ENCODE data around the gene SIRT6.
"Not testable (repeated sequence)": the region's sequence is repeated elsewhere in the genome, so short reads cannot be mapped to it uniquely, and the experiment has no call there.

The SIRT6 gene

DNA sequence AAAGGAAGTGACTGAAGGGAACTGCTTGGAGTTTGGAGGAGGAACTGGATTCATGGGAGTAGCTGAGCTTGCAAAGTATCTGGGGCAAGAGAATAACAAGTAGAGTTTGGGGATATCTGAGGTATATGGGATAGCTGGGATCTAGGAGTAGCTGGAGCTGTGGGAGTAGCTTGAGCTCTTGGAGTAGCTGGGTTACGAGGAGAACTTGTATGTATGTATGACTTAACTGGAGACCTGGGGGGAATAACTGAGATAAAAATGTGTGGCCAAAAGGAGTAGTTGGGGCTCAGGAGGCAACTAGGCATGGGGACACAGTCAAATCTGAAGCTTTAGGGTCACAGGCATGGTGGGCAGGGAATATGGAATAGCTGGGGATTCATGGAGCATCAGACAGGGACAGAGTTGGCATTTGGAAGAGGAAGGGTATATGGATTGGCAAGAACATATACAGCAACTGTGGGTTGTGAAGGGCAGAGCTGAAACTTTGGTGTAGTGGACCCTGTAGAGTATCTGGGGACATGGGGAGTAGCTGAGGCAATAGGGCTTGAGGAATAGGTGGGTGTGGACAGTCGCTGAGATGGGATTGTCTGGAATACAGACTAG is 18.7 kb upstream of the SIRT6 start:
- in situ Hi-C loops (cut with MboI; ENCODE audit: low sequenced_read_pairs): loop anchor here (25.0 kb wide), 1 partner anchor 339 kb away; the partner anchor contains the start of gene ZFR2

DNA sequence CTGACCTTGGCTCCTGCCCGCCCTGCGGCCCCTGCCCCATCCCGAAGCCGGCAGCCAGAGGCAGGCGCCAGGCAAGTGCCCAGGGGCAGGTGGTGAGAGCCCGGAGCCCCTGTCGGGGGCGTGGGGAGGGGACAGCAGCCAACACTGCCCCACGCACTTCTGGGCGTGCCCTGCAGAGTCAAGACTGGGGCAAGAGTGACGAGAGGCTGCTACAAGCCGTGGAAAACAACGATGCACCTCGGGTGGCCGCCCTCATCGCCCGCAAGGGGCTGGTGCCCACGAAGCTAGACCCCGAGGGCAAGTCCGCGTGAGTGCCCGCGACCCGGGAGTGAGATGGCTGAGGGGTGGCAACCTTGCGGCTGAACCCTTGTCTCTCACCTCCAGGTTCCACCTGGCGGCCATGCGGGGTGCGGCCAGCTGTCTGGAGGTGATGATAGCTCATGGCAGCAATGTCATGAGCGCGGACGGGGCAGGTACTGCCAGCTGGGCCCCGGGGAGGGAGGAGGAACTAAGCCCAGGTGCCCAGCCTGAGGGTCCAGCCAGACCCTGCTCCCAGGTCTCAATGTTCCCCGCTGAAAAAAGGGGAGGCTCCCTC is 17.4 kb upstream of the SIRT6 start:
- in situ Hi-C loops (cut with MboI; ENCODE audit: low sequenced_read_pairs): loop anchor here (25.0 kb wide), 1 partner anchor 337 kb away; the partner anchor contains the start of gene ZFR2

- in situ Hi-C loops (cut with MboI; ENCODE audit: low sequenced_read_pairs): no loop called here
These were observed 16.2 kb upstream of the SIRT6 start for GRCh38 chr19:4198467-4199126.

DNA sequence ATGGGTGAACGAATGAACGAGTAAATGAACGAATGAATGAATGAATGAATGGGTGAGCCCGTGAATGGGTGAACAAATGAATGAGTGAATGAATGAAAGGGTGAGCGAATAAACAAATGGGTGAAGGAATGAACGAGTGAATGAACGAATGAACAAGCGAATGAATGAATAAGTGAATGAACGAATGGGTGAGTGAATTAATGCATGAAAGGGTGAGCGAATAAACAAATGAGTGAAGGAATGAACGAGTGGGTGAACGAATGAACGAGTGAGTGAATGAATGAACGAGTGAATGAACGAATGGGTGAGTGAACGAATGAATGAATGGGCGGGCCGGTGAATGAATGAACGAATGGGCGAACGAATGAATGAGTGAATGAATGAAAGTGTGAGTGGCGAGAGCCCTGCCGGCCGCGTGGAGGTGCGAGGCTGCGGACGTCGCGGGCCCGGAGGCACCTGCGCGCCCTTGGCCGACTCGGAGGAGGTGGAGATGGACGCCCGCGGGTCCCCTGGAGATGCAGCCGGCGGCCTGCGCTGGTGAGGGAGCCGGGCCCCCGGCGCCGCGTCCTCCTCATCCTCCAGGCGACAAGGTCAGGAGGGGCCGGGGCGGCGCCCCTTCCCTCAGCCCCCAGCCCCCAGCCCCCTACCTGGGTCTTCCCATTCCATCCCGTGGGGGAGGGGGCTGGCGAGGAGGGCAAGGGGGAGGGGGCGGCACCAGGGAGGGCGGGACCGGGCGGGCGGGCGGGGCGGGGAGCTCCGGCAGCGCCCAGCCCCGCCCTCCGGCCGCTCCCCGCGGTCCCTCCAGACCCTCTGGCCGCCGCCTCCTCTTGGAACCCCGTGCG is 15.5 kb upstream of the SIRT6 start:
- in situ Hi-C loops (cut with MboI; ENCODE audit: low sequenced_read_pairs): no loop called here

GRCh38 chr19:4197228-4197624 is 14.9 kb upstream of the SIRT6 start:
- in situ Hi-C loops (cut with MboI; ENCODE audit: low sequenced_read_pairs): no loop called here

DNA sequence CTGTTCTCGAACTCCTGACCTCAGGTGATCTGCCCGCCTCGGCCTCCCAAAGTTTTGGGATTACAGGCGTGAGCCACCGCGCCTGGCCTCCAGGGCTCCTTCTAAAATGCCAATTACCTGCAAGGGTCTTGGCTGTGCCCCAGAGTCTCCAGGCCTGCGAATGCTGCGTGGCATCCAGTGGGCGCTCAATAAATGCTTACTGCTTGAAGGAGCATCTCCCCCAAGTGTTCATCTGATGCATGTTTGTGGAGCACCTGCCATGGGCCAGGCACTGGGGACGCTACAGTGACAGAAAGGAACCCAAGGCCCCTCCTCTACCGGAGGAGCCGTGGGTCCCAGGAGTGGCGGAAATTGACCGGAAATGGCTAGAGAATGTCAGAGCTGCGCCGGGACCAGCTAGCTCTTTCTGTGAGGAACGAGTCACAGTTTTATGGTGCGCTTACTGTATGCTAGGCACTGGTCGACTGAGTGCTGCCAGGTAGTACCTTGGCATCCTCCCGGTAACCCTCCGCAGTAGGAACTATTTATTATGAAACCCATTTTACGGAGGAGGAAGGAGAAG is 14.3 kb upstream of the SIRT6 start:
- in situ Hi-C loops (cut with MboI; ENCODE audit: low sequenced_read_pairs): no loop called here

DNA sequence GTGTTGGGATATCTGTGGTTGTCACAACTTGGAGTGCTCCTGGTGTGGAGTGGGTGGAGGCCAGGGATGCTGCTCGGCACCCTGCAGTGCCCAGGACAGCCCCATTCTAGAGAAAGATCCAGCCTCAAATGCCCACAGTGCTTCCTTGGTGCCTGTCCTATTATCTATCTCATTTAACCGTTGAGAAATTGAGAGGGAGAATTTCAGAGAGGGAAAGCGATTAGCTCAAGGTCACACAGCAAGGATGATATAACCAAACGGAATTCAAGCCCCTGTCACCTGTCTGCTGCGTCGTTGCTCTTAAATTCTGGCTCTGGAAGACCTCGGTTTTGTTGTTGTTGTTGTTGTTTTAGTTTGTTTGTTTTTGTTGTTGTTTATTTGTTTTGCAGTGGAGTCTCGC is 13.6 kb upstream of the SIRT6 start:
- in situ Hi-C loops (cut with MboI; ENCODE audit: low sequenced_read_pairs): no loop called here

DNA sequence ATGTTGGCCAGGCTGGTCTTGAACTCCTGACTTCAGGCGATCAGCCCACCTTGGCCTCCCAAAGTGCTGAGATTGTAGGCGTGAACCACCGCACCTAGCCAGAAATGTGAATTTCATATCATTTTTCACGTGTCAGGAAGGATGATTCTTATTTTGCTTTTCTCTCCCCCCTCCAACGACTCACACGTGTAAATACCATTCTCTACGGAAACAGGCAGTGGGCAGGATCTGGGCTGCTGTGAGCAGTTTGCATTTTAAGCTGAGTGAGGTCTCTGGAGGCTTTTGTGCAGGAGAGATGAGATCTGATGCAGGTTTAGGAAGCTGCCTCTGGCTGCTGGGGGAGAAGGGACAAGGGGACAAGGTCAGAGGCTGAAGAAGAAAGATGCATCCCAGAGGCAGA is 12.0 kb upstream of the SIRT6 start:
- in situ Hi-C loops (cut with MboI; ENCODE audit: low sequenced_read_pairs): no loop called here

DNA sequence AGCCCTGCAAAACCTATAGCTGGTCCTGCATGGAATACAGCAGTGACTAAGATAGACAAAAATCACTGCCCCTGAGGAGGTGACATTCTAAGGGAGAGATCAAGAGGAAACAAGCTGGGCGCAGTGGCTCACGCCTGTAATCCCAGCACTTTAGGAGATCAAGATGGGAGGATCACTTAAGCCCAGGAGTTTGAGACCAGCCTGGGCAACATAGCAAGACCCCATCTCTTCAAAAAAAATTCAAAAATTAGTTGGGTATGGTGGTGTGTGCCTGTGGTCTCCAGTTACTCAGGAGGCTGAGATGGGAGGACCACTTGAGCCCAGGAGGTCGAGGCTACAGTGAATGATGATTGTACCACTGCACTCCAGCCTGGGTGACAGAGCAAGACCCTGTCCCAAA is 10.2 kb upstream of the SIRT6 start:
- in situ Hi-C loops (cut with MboI; ENCODE audit: low sequenced_read_pairs): not testable (repeated sequence)

- in situ Hi-C loops (cut with MboI; ENCODE audit: low sequenced_read_pairs): no loop called here
These were observed 7.3 kb upstream of the SIRT6 start for GRCh38 chr19:4189641-4190040.

- in situ Hi-C loops (cut with MboI; ENCODE audit: low sequenced_read_pairs): no loop called here
These were observed 5.2 kb upstream of the SIRT6 start for GRCh38 chr19:4187313-4188122.

GRCh38 chr19:4186087-4186993 is 4.0 kb upstream of the SIRT6 start:
- in situ Hi-C loops (cut with MboI; ENCODE audit: low sequenced_read_pairs): no loop called here

DNA sequence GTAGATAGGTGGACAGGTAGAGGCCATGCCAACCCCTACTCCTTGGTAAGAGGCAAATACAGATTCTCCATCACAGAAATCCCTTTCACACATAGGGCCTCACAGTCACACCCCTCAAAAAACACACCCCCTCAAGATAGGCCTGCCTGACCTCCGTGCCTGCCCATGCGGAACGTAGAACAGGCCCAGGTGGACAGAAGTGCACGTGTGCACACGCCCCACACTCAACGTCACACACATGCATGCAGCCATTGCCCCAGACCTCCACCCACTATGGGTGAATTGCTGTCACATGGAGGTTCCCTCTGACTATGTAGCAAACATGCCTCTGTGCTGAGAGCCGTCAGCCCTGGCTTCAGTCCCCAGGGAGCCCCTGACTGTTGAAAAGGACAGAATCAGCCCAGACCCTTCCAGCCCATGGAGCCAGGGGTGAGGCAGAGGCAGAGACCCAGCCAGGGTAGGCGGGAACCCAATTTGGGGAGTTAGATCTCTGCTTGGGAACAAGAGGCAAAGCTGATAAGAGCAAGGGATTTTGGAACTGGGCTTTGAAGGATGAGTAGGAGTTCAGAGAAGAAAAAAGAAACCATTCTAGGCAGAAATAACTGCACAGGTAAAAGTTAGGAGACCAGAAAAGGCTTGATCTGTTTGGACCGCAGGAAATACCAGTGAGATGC is 3.2 kb upstream of the SIRT6 start:
- in situ Hi-C loops (cut with MboI; ENCODE audit: low sequenced_read_pairs): no loop called here

DNA sequence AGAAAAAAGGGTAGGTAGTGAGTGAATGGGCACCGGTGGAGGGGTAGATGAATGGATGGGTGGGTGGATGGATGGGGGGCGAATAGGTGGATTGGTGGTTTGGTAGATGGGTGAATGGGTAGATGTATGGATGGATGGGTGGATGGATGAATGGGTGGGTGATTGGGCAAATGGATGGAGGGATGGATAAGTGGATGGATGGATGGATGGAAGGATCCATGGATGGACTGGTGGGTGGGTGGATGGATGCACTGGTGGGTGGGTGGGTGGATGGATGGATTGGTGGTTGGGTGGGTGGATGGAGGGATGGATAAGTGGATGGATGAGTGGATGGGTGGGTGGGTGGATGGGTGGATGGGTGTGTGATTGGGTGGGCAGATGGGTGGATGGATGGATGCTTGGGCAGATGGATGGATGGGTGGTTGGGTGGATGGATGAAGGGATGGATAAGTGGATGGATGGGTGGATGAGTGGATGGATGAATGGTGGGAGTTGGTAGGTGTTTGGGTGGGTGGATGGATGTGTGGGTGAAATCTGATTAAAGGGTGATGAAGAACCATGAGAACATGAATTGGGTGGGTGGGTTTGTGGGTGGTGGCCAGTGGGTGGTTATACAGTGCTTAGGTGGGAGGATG is 2.5 kb upstream of the SIRT6 start:
- in situ Hi-C loops (cut with MboI; ENCODE audit: low sequenced_read_pairs): no loop called here

DNA sequence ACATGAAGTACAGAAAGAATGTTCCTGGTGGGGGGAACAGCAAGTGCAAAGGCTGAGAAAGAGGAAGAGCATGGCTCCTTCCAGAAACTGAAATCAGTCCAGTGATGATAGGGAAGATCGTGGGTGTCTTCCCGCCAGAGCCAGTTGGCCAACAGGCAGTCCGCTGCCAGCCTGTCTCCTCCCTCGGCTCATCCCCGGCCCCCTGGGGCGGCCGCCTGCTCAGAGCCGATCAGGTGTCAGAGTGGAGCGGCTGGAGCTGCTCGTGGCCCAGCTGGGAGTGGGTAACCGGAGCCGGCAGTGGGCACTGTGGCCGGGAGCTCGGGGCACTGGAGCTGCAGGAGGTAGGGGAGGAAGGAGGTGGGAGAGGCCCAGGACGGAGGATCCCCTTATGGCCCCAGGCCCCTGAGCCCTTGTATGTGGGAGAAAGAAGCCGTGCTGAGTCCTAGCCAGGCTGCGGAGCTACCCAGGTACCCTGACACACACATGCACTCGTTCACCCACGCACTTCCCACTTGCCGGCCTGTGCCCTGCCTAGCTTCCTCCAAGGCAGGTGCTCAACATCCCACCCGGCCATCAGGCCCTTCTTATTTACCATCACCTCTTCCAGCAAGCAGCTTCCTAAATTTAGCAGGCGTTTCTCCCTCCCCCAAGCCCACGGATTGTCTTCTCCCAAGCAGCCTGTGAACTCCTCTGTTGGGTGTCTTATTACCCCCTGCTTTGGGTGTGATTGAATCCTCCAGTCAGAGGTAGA is 1.8 kb upstream of the SIRT6 start:
- in situ Hi-C loops (cut with MboI; ENCODE audit: low sequenced_read_pairs): no loop called here

DNA sequence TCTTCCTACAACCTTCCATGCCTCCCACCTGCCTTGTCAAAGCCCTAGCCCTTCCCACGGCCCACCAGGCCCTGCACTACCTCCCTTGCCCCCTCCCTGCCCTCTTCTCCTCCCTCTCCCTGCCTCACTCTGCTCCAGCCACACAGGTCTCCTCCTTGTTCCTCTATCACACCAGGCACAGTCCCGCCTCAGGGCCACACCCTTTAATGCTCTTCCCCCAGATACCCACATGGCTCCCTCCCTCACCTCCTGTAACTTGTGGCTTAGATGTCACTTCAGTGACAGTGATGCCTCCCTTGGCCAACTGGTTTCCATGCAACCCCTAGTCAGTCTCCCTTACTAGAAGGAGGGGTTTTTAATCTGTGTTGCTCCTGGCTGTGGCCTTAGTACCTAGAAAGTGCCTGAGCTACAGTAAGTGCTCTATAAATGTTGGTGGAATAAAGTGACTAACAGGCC is 1.3 kb downstream of the SIRT6 start:
- in situ Hi-C loops (cut with MboI; ENCODE audit: low sequenced_read_pairs): no loop called here

GRCh38 chr19:4178990-4179389 is 3.4 kb downstream of the SIRT6 start:
- in situ Hi-C loops (cut with MboI; ENCODE audit: low sequenced_read_pairs): no loop called here

DNA sequence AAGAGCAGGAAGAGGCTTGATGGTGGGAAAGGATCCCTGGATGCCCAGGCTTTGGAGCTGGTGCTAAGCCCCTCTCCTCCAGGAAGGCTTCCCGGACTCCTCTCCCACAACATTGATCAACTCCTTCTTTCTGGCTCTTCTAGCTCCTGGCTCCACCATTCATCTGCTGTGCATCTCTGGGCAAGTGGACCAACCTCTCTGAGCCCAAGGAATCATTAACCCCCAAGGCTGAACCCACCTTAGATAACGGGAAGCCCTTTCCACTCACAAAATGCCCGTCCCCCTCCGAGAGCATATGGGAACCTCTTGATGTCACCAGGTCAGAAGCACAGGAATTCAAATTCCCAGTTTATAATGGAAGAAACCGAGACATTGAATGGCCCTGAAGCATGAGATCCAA is 5.2 kb downstream of the SIRT6 start:
- in situ Hi-C loops (cut with MboI; ENCODE audit: low sequenced_read_pairs): no loop called here

All from HL-60/S4 treated with retinoic acid at 250 ng/mL for 4 days and 3 days (cell line).